ENCODE measurements around the gene MYOD1. TPM values are rescaled to one million over a fixed set of nuclear protein-coding genes. Genes with fewer than 3 reads are reported as not detected.

MYOD1 gene
- under 1 TPM in 5 of 8 experiments, not detected in 3; 0.11 to 0.62 (median 0.20) TPM for total RNA-seq

- in situ Hi-C loops (cut with MboI; ENCODE audit: low pct_unique_long_range_greater_than_20kb in 2 of 9, low sequenced_read_pairs in 9 of 9, unreplicated experiment in 9 of 9) = no loop called here
- WGBS, 10 experiments = 1 to 16% (median 5%) methylated on average over 3 to 25 of the region's 68 CpGs; no CpG with 5 or more reads in 4 of the 10 experiments
- peak; percentile 39 to 74 (median 55) for ATAC-seq (replicated peaks in 6 of 8)
- H3K4me3 ChIP-seq = no peak within 1 kb of the TSS
- H3K4me1 ChIP-seq (replicated peaks in 1 of 2) = peaks cover 5 to 11% of the 10 kb centered on the region in 2 donors
- H3K27ac ChIP-seq = no peak within 1 kb of the TSS
Observed at GRCh38 chr11:17719028-17719937, at the start of gene MYOD1. Gene MYOD1, plus strand, starts transcription at chr11:17719571. Its CDS starts 212 bp downstream, at chr11:17719783.

GRCh38 chr11:17672469-17672868, 46.9 kb upstream of the MYOD1 start:
- no peak overlapping the region for H3K4me3 ChIP-seq
- 0 to 93% (median 68%) methylated on average over 1 to 7 of the region's 7 CpGs; no CpG with 5 or more reads in 6 of the 10 experiments for WGBS, 10 experiments
- H3K4me1 ChIP-seq (replicated peaks in 1 of 2) = no peaks in the 10 kb centered on the region
- ATAC-seq (replicated peaks in 6 of 8) = no peak
- no peak overlapping the region for H3K27ac ChIP-seq
- in situ Hi-C loops (cut with MboI; ENCODE audit: low pct_unique_long_range_greater_than_20kb in 2 of 9, low sequenced_read_pairs in 9 of 9, unreplicated experiment in 9 of 9) = no loop called here

- H3K27ac ChIP-seq = no peak overlapping the region
- H3K4me1 ChIP-seq (replicated peaks in 1 of 2) = no peaks in the 10 kb centered on the region
- no peak overlapping the region for H3K4me3 ChIP-seq
- WGBS, 10 experiments = 0 to 100% (median 79%) methylated on average over 1 of the region's 1 CpG; no CpG with 5 or more reads in 2 of the 10 experiments
- in situ Hi-C loops (cut with MboI; ENCODE audit: low pct_unique_long_range_greater_than_20kb in 2 of 9, low sequenced_read_pairs in 9 of 9, unreplicated experiment in 9 of 9) = no loop called here
- ATAC-seq (replicated peaks in 6 of 8) = no peak
Observed at GRCh38 chr11:17673951-17674350, 45.4 kb upstream of the MYOD1 start.

- in situ Hi-C loops (cut with MboI; ENCODE audit: low pct_unique_long_range_greater_than_20kb in 2 of 9, low sequenced_read_pairs in 9 of 9, unreplicated experiment in 9 of 9) = no loop called here
- ATAC-seq (replicated peaks in 6 of 8) = no peak
- no peak overlapping the region for H3K27ac ChIP-seq
- H3K4me1 ChIP-seq (replicated peaks in 1 of 2) = no peaks in the 10 kb centered on the region
- no peak overlapping the region for H3K4me3 ChIP-seq
Observed at GRCh38 chr11:17682848-17683247, 36.5 kb upstream of the MYOD1 start.

- no peak overlapping the region for H3K4me3 ChIP-seq
- ATAC-seq (replicated peaks in 6 of 8) = peak in 2 of 8 experiments; percentile 54
- no peak overlapping the region for H3K27ac ChIP-seq
- H3K4me1 ChIP-seq (replicated peaks in 1 of 2) = no peaks in the 10 kb centered on the region
- 27 to 100% (median 77%) methylated on average over 2 to 9 of the region's 12 CpGs; no CpG with 5 or more reads in 2 of the 10 experiments for WGBS, 10 experiments
- in situ Hi-C loops (cut with MboI; ENCODE audit: low pct_unique_long_range_greater_than_20kb in 2 of 9, low sequenced_read_pairs in 9 of 9, unreplicated experiment in 9 of 9) = no loop called here
Observed at GRCh38 chr11:17683377-17684161, 35.8 kb upstream of the MYOD1 start.

- Histone ChIP-seq H3K4me3 (no peak overlapping the region), H3K27ac (no peak overlapping the region), H3K4me1 (replicated peaks in 1 of 2) (no peaks in the 10 kb centered on the region)
- WGBS, 10 experiments = 0 to 91% (median 73%) methylated on average over 1 to 5 of the region's 5 CpGs; no CpG with 5 or more reads in 2 of the 10 experiments
- in situ Hi-C loops (cut with MboI; ENCODE audit: low pct_unique_long_range_greater_than_20kb in 2 of 9, low sequenced_read_pairs in 9 of 9, unreplicated experiment in 9 of 9) = no loop called here
- ATAC-seq (replicated peaks in 6 of 8) = no peak
Observed at GRCh38 chr11:17684550-17684949, 34.8 kb upstream of the MYOD1 start.

- H3K4me1 ChIP-seq (replicated peaks in 1 of 2) = no peaks in the 10 kb centered on the region
- H3K27ac ChIP-seq = no peak overlapping the region
- WGBS, 10 experiments = 0 to 63% (median 40%) methylated on average over 1 to 5 of the region's 8 CpGs; no CpG with 5 or more reads in 1 of the 10 experiments
- peak in 5 of 8 experiments; percentile 49 to 94 (median 73) for ATAC-seq (replicated peaks in 6 of 8)
- in situ Hi-C loops (cut with MboI; ENCODE audit: low pct_unique_long_range_greater_than_20kb in 2 of 9, low sequenced_read_pairs in 9 of 9, unreplicated experiment in 9 of 9) = no loop called here
- H3K4me3 ChIP-seq = no peak overlapping the region
Observed at GRCh38 chr11:17686231-17686980, 33.0 kb upstream of the MYOD1 start.

GRCh38 chr11:17687946-17688670, 31.3 kb upstream of the MYOD1 start:
- H3K4me1 ChIP-seq (replicated peaks in 1 of 2) = no peaks in the 10 kb centered on the region
- WGBS, 10 experiments = 16 to 100% (median 84%) methylated on average over 1 to 11 of the region's 18 CpGs; no CpG with 5 or more reads in 2 of the 10 experiments
- no peak for ATAC-seq (replicated peaks in 6 of 8)
- H3K4me3 ChIP-seq = no peak overlapping the region
- in situ Hi-C loops (cut with MboI; ENCODE audit: low pct_unique_long_range_greater_than_20kb in 2 of 9, low sequenced_read_pairs in 9 of 9, unreplicated experiment in 9 of 9) = no loop called here
- H3K27ac ChIP-seq = no peak overlapping the region

GRCh38 chr11:17691550-17691949, 27.8 kb upstream of the MYOD1 start:
- in situ Hi-C loops (cut with MboI; ENCODE audit: low pct_unique_long_range_greater_than_20kb in 2 of 9, low sequenced_read_pairs in 9 of 9, unreplicated experiment in 9 of 9) = no loop called here
- H3K4me1 ChIP-seq (replicated peaks in 1 of 2) = no peaks in the 10 kb centered on the region
- 20 to 67% (median 48%) methylated on average over 1 to 2 of the region's 2 CpGs; no CpG with 5 or more reads in 2 of the 10 experiments for WGBS, 10 experiments
- no peak overlapping the region for H3K4me3 ChIP-seq
- H3K27ac ChIP-seq = no peak overlapping the region
- ATAC-seq (replicated peaks in 6 of 8) = no peak

- Histone ChIP-seq H3K4me1 (replicated peaks in 1 of 2) (no peaks in the 10 kb centered on the region), H3K4me3 (no peak overlapping the region), H3K27ac (no peak overlapping the region)
- 0 to 75% (median 50%) methylated on average over 1 to 7 of the region's 10 CpGs; no CpG with 5 or more reads in 2 of the 10 experiments for WGBS, 10 experiments
- no peak for ATAC-seq (replicated peaks in 6 of 8)
- in situ Hi-C loops (cut with MboI; ENCODE audit: low pct_unique_long_range_greater_than_20kb in 2 of 9, low sequenced_read_pairs in 9 of 9, unreplicated experiment in 9 of 9) = no loop called here
Observed at GRCh38 chr11:17691976-17692375, 27.4 kb upstream of the MYOD1 start.

GRCh38 chr11:17692931-17693330, 26.4 kb upstream of the MYOD1 start:
- H3K4me1 ChIP-seq (replicated peaks in 1 of 2) = no peaks in the 10 kb centered on the region
- peak in 1 of 8 experiments; percentile 4 for ATAC-seq (replicated peaks in 6 of 8)
- WGBS, 10 experiments = 0 to 93% (median 71%) methylated on average over 1 to 7 of the region's 7 CpGs; no CpG with 5 or more reads in 4 of the 10 experiments
- H3K4me3 ChIP-seq = no peak overlapping the region
- in situ Hi-C loops (cut with MboI; ENCODE audit: low pct_unique_long_range_greater_than_20kb in 2 of 9, low sequenced_read_pairs in 9 of 9, unreplicated experiment in 9 of 9) = no loop called here
- no peak overlapping the region for H3K27ac ChIP-seq

- Histone ChIP-seq H3K4me3 (no peak overlapping the region), H3K4me1 (replicated peaks in 1 of 2) (no peaks in the 10 kb centered on the region), H3K27ac (no peak overlapping the region)
- in situ Hi-C loops (cut with MboI; ENCODE audit: low pct_unique_long_range_greater_than_20kb in 2 of 9, low sequenced_read_pairs in 9 of 9, unreplicated experiment in 9 of 9) = no loop called here
- ATAC-seq (replicated peaks in 6 of 8) = no peak
- WGBS, 10 experiments = 0 to 85% (median 62%) methylated on average over 1 to 3 of the region's 4 CpGs; no CpG with 5 or more reads in 4 of the 10 experiments
Observed at GRCh38 chr11:17693531-17693930, 25.8 kb upstream of the MYOD1 start.

Data from motor neuron (in vitro differentiated cells).